TTC549 (cell line): ENCODE results near the gene ADAMTS20.
"Not testable (repeated sequence)": the region's sequence is repeated elsewhere in the genome, so short reads cannot be mapped to it uniquely, and the experiment has no call there.

Experiments
- FAIRE-seq: peaks from 2 replicates; lab custom pipeline; 2012; peaks lifted over from hg19 to GRCh38; lab: Jason Lieb, UNC

Gene ADAMTS20

DNA sequence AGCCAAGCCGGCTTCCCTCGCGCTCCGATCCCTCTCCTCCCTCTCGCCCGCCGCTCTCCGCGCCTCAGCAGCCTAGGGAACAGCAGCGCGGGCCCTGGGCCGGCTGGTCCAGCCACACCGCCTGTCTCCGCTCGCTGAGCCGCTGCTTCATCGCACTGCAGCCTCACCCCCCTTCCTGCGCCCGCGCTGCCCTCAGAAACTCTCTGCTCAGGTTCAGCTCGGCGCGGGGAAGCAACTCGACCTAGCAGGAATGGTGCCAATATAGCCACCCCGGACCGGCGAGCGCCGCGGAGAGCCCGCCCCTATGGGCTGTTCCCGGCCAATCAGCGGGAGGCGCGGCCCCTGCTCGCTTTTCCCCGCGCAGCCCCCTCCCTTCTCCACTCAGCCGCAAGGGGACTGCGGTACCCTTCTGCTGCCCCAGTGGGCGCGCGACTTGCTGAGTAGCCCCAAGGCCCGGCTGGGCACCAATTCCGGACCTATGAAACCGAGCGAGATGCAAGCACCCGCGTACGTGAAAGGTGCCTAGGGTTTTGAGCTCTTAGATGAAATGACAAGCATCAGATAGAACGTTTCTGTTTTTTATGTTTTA is at the start of gene ADAMTS20:
Gene ADAMTS20 (minus strand): TSS at position 233 of the 589 bp plus-strand sequence. CDS start 282 bp downstream, outside the sequence.
- FAIRE-seq = no peak

DNA sequence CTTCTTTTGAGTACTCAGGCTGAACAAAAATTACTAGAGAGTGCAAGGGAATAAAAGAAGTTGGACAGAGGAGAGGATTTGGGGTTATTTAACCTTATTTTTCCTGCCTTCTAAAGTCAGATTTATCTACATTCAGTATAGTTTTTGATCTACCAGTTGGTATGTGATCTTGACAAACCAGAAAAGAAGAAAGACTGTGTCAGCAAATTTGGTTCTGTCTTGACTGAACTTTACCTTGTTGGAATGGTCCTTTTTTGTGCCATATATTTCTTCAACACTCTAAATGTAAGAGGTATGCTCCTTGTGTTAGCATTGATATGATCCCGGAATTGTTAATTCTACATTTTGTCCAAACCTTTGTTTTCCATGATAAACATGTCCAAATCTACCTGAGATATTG is 47.7 kb upstream of the ADAMTS20 start:
- no peak for FAIRE-seq

DNA sequence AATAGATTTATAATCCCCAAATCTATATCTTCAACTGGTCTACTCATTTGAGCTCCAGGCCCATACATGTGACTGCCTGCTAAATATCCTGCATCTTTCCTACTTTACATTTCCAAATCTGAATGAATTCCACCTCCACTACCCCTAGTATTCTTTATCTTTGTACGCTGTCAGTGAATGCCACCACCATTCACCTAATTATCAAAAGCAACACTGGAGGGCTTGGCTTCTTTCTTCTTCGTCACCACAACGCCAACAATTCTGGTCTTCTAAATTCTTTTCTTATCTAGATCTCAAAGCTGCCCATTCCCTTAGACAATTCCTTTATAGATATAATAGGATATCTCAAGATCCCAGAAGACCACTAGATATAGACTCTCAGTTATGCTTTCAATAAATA is 47.1 kb upstream of the ADAMTS20 start:
- FAIRE-seq = no peak

- FAIRE-seq = no peak
Observed at GRCh38 chr12:43590307-43590706, 38.3 kb upstream of the ADAMTS20 start.

- no peak for FAIRE-seq
Observed at GRCh38 chr12:43586646-43587245, 34.7 kb upstream of the ADAMTS20 start.

GRCh38 chr12:43585676-43586075 is 33.7 kb upstream of the ADAMTS20 start:
- no peak for FAIRE-seq

- no peak for FAIRE-seq
Observed at GRCh38 chr12:43580601-43581000, 28.6 kb upstream of the ADAMTS20 start.

GRCh38 chr12:43579206-43579605 is 27.2 kb upstream of the ADAMTS20 start:
- FAIRE-seq = no peak

DNA sequence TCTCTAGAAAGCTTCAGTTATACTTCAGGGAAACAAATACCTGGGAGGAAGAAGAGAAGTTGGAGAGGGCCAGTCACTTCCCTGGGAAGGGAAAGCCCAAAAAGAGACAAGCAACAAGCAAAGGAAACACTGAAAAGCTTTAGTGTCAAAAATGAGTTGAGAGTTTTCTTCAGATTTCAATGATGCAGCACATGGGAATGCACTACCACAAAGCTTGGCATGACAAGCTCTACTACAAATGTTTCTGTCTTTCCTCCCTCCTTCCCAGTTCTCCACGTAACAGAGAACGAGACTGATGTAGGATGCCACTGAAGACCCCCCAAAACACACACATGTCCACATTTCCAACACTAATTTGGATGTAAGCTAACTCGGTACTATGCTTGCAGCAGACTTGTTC is 26.8 kb upstream of the ADAMTS20 start:
- no peak for FAIRE-seq

DNA sequence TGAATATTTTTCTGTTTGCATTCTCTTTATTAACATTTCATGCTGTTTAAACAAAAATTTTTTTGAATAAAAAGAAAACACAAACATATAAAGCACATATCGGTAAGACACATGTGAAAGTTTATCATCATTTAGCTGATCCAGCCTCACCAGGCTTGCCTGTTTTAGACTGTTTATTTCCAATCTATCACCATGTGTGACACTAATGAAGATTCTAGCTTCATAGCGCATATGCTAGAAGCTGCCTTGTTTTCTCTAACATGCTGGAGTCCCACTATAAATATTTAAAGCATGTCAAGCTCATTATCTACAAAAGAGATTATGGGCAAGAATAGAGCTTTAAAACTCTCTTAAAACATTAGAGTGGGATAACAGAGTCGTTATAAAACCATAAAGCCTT is 25.4 kb upstream of the ADAMTS20 start:
- FAIRE-seq = no peak

DNA sequence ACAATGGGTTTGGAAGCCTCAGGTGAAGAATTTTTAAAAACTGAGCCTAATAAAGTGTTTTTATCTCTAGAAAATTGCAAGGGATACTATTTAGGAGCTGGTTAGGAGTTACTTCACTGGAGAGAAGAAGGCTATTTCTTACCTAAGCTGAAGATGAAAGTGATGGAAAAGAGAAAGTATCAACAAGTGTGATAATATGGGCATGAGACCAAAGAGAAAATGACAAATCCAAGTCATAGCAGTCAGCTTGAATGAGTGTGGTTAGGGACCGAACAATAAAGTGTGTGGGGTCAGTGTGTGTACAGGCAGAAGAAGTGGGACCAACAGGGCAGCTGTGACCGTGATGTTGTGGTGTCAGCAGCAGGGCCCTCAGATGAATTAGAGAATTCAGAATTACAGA is 24.2 kb upstream of the ADAMTS20 start:
- no peak for FAIRE-seq

GRCh38 chr12:43571885-43572284 is 19.9 kb upstream of the ADAMTS20 start:
- FAIRE-seq = no peak

- no peak for FAIRE-seq
Observed at GRCh38 chr12:43556057-43556456, 4.1 kb upstream of the ADAMTS20 start.

DNA sequence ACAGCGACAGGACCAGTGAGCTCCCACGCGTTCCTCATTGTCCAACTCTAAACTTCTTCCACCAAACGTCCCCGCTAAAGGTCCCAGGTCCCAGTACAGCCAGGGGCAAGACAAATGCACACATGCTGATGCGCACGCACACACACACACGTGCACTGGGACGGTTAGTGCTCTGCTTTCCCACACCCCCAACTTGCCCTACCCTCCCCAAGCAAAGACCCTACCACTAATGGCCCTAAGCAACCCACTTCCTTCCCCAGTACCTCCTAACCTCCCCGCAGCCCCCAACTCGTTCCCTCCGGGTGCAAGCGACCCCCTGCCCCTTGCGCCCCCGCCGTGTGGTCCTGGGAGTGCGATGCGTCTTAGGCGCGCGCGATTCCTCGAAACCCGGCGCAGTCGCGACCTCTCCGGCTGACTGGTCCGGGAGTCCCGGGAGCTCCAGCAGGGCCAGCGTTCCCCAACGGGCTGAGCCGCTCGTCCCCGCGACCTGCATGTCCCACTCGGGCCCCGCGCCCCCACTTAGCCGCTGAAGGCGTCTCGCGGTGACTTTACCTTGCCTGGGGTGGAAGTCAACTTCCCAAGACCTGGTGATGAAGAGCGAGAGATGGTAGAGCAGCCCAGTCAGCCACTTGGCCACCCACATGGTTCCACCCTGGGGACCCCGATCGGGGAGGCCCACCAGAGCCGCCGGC is 578 bp downstream of the ADAMTS20 start:
- no peak for FAIRE-seq

GRCh38 chr12:43550831-43551271 is 1.2 kb downstream of the ADAMTS20 start:
- FAIRE-seq = no peak

DNA sequence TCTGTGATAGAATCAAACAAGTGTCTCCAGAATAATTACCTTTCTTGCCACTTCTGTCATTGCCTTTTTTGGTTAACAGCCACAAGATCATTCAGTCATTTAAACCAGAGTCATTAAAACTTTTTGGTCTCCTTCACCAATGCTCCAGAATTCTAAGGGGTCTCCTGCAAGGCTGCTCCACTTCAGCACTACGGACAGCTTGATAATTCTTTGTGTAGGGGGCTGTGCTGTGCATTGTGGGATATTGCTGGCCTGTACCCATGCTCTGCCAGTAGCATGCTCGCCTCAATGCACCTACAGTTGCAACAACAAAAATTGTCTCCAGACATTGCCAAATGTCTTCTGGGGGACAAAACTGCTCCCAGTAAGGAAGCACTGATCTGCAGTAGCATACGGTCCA is 7.3 kb downstream of the ADAMTS20 start:
- no peak for FAIRE-seq

DNA sequence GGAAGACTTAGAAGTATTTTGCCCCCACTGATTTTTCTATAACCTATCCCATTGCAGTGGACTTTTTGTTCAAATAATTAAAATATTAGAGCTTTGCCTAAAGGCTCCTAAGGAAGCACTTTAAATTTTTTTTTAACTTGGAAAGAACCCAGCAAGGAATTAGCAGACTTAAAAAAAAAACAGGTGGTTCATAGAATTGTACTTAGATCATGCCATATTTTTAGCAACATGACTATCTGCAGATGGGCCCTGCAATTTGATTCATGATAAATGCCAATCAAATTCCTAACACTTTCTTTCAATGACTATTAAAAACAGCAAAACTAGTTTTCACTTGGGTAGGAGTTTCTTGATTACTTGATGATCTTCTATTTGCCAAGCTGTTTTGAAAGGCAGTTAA is 11.5 kb downstream of the ADAMTS20 start:
- no peak for FAIRE-seq

GRCh38 chr12:43537675-43538074 is 14.3 kb downstream of the ADAMTS20 start:
- not testable (repeated sequence) for FAIRE-seq

DNA sequence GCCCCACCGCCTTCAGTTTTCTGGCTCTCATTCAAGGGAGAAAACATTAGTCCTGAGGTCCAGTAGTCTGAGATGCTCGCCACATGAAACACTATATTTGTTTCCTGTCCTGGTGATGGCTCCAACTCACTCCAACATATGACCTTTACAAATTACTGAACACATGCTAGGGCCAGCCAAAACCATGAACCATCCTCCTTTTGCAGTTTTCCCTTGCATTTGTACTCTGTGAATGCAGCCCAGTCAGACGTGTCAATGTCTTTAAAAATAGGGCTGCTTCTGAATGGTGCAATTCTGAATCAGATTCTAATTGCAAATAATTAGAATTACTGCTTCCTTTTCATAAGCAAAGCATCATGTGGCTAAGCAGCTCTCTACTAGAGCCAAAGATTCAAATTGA is 36.0 kb downstream of the ADAMTS20 start:
- no peak for FAIRE-seq

GRCh38 chr12:43501703-43502102 is 50.3 kb downstream of the ADAMTS20 start:
- FAIRE-seq = peak; percentile 41

DNA sequence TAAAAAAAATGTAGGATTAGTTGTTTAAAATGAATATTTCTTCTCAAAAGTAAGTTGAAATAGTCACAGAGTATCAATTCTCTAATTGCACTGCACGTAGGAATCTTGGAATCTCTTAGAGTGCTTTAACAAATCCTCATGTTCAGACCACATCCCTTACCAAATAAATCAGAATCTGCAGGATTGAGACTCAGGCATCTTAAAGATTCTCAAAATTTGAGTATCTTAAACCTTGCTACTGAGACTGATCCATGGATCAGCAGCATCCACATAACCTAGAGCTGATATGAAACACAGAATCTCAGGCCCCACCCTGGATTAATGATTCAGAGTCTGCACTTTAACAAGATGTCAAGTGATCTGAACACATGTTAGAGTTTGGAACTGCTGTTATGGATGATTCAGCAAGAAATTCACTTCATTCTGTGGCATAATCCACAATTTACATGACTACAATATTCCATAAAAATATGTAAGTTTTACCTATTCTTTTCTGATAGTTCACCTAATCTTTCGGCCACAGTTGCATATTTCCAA is 58.7 kb downstream of the ADAMTS20 start:
- no peak for FAIRE-seq

DNA sequence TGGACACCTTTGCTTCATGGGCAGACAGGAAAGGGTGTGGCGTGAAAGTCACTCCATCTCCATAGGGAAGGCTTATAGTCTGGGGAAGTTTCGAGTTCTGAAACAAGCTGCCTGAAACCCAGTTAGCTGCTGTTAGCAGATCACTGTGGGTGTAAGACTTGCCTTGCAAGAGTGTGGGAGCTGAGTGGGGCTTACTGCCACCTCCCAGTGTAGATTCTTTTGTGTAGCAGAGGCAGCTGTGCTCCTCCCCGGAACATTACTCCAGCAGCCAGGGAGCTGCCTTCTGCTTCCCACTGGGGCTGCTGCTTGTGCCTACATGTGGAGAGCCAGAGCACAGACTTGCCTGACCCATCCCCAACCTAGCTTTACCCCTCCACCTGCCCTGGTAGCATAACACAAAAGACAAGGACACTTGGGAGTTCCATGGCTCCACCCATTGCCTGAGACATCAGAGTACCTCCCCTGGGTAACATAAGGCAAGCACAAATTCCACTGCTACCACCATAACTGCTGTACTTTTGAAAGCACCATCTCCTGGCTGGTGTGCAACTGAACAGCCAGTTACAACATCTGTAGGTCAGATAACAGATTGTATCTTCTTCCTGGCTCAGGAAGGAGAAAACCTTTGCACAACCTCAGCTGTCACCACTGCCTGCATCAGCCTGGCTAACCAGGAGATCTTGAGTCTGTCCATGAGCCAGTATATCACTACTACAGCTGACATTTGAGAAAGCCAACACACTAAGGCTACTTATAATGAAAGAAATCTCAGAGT is 69.5 kb downstream of the ADAMTS20 start:
- no peak for FAIRE-seq

- FAIRE-seq = no peak
Observed at GRCh38 chr12:43480591-43480990, 71.4 kb downstream of the ADAMTS20 start.
